ENCODE data around the gene TSG101. TPM values are rescaled to one million over a fixed set of nuclear protein-coding genes. Genes with fewer than 3 reads are reported as not detected.

The TSG101 gene, protein sequence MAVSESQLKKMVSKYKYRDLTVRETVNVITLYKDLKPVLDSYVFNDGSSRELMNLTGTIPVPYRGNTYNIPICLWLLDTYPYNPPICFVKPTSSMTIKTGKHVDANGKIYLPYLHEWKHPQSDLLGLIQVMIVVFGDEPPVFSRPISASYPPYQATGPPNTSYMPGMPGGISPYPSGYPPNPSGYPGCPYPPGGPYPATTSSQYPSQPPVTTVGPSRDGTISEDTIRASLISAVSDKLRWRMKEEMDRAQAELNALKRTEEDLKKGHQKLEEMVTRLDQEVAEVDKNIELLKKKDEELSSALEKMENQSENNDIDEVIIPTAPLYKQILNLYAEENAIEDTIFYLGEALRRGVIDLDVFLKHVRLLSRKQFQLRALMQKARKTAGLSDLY
- total RNA-seq = 56.8 and 73.5 TPM in 2 replicates

DNA sequence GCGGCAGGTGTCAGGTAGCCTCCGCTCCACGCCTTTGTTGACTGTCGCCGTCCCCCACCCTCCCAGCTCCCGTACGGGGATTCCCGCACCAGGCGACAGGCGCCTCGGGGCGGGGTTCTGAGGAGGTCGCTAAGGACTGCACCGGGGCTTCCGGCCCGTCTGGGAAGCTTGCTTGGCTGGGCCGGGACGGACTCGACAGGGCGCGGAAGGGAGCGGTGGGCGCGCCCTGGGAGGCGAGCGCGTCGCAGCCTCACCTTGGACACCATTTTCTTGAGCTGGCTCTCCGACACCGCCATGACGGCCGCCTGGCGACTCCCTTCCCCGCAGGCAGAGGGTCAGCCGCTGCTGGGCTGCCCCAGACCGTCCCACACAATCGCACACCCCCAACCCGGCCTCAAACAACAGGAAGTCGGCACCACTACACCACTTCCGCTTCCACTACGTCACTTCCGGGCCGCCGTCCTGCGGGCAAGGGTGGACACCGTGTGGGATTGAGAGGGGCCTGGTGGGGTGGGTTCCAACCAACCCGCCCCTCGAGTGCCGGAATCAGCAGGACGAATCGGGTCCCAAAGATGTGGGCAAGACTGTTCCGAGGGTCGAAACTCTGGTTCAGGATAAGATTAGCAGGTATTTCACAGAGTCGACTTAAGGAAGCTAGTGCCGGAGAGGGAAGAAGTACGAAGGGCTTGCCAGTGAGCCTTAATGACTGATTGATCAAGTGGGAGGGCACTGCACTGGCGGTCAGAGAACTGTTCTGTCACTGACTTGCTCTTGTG, at the start of gene TSG101:
Gene TSG101 (minus strand): TSS at position 422 of the 776 bp plus-strand sequence. CDS start 126 bp downstream, at position 296.

DNA sequence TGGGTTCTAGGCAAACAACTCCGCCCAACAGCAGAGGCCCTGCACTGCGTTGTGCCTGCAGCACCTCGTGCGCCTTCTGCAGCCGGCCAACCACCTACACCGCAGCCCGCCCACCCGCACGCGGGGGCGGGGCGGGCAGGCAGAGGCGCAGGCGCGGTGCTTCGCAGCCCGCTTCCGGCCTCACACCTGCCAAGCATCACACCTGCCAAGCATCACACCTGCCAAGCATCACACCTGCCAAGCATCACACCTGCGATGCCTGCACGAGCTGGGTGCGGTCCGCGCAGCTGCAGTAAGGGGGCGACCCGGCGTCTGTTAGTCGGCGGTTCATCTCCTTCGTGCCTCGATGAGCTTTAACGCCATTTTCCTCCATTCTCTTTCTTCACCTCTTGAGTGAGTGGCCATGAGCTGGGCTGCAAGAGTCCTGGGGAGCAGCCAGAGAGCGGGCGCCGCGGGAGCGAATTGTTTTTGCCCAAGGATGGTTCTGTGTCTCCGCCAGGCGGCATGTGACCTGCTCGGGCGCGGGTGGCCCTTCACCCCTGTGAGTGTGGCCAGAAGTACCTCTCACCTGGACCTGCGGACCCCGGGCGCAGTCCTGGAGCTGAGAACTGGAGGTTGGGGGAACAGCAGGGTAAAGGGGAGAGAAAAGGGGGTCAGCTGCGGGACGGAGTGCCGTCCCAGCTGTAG, 70.9 kb downstream of the TSG101 start, which contains the start of gene LDHAL6A:
Gene LDHAL6A (plus strand): TSS at position 171 of the 687 bp plus-strand sequence. CDS start 825 bp downstream, outside the sequence.

Other genes starting within 250 kb of the TSG101 start
- 22.9 and 25.1 TPM in 2 replicates for gene HPS5, start 204.8 kb downstream of the TSG101 start, total RNA-seq
- gene GTF2H1, start 204.4 kb downstream of the TSG101 start, total RNA-seq = 67.9 and 85.9 TPM in 2 replicates
- 504 and 559 TPM in 2 replicates for gene LDHA, start 132.4 kb downstream of the TSG101 start, total RNA-seq
- not detected in 2 replicates for gene LDHC, start 114.6 kb downstream of the TSG101 start, total RNA-seq
- not detected in 2 replicates for gene LDHAL6A, start 71.1 kb downstream of the TSG101 start, total RNA-seq
- 23.8 and 25.7 TPM in 2 replicates for gene UEVLD, start 61.8 kb upstream of the TSG101 start, total RNA-seq
- 2.9 TPM in 1 of 2 replicates, not detected in the other for gene MISFA, start 72.8 kb upstream of the TSG101 start, total RNA-seq
- 19.9 and 26.0 TPM in 2 replicates for gene SPTY2D1, start 107.4 kb upstream of the TSG101 start, total RNA-seq
- 2.5 and 3.3 TPM in 2 replicates for gene TMEM86A, start 171.8 kb upstream of the TSG101 start, total RNA-seq
- not detected in 2 replicates for gene IGSF22, start 199.2 kb upstream of the TSG101 start, total RNA-seq